ENCODE data around the gene ERC2.

DNA sequence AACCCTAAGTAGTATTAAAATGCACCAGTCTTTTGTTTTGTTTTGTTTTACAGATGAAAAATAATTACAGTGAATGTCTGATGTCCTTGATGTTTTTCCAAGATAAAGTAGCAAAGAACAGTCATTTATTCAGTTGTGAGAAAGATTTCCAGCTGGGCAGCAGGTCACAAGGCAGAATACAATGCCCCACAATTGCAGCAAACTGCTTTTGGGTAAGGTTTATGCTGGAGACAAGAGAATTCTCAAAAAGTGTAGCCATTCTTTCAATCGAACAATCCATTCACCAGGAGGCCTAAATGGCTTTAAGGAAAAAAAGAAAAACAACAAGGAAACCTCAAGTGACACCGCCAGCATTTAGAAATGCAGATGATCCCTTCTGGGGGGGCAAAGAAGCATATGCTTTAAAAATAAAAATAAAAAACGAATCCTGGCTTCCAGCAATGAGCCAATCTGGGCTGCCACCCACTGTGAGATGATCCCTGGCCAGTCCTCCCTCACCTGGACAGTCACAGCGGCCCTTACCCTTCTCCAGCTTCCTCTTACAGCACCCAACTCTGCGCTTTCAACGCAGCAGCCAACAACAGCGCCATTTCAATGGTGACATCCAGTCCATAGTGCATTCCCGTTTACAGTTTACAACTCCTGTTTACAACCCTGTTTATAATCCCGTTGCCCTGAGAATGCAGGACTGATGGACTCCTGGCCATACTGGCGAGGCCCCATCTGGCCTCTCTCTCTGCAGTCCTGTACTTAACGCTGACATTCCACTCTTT, 955.5 kb downstream of the ERC2 start:
- TF ChIP-seq, protein P1, sequence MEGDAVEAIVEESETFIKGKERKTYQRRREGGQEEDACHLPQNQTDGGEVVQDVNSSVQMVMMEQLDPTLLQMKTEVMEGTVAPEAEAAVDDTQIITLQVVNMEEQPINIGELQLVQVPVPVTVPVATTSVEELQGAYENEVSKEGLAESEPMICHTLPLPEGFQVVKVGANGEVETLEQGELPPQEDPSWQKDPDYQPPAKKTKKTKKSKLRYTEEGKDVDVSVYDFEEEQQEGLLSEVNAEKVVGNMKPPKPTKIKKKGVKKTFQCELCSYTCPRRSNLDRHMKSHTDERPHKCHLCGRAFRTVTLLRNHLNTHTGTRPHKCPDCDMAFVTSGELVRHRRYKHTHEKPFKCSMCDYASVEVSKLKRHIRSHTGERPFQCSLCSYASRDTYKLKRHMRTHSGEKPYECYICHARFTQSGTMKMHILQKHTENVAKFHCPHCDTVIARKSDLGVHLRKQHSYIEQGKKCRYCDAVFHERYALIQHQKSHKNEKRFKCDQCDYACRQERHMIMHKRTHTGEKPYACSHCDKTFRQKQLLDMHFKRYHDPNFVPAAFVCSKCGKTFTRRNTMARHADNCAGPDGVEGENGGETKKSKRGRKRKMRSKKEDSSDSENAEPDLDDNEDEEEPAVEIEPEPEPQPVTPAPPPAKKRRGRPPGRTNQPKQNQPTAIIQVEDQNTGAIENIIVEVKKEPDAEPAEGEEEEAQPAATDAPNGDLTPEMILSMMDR (conservative IDR thresholded peaks at IDR 0.05; ENCODE audit: low read depth, low read length), result no peak
- TF ChIP-seq EZH2 (IDR thresholded peaks at IDR 0.05; ENCODE audit: low read length, unreplicated experiment), result no peak

Measured in PC-3 (cell line).